IPS DF 4.7 (cell line): ENCODE measurements around the gene MARVELD1.
A peak's percentile ranks its signal among the peaks of the same experiment; 100 is the strongest.
"Not testable (repeated sequence)": the region's sequence is repeated elsewhere in the genome, so short reads cannot be mapped to it uniquely, and the experiment has no call there.

Experiments used
- DNase-seq: peaks from one replicate; pipeline ENCODE4 v3.0.0-alpha.2; 2013; ENCODE audit warnings: low spot score; ENCODE audit errors: extremely low read depth

Gene MARVELD1

DNA sequence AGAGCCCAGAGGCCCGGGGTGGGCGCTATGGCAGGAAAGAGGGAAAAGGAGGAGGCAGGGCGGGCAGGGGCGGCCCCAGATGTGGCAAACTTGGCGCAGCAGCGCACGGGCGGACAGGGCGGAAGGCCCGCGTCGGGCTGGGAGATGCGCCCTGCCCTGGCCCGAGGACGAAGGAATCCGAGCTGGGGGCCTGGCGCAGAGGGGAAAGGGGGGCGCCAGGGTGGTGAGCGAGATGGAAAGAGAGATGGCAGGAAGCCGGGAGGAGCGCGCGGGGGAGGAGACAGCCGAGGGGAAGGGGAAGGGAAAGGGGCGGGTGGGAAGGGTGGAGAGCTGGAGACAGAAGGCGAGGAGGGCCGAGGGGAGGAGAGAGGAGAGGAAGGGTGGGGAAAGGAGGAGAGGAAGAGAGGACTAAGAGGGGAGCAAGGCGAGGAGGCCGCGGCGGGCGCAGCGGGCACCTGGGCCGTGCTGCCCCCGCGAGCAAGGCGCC is at the start of gene MARVELD1:
TSS of gene MARVELD1 (plus strand) at position 392 of the 487 bp plus-strand sequence. CDS start 147 bp downstream, outside the sequence.
- no peak for DNase-seq

DNA sequence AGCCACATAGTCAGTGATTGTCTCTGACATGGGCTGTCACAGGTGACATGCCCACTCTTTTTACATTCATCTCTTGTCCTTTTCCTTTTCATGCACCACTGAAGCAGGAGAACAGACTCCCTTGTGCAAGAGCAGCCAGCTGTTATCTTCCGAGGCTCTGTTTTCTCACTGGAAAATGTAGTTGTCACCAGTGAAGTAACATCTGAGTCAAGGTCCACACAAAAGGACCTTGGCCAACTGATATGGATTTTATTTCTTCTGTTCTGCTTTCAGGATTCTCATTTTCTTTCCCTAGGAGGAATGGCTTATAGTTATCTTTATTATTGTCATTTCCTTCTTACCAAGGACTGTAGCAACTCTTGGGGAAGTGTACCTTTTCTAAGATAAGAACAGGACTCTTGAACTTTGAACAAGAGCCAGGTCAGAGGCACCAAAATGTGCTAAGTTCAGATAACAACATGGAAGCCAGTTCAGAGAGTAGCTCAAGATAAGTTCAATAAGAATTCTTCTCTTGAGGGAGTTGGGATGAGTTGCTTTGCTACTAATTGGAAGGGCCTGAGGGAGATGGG is 49.2 kb upstream of the MARVELD1 start:
- no peak for DNase-seq

DNA sequence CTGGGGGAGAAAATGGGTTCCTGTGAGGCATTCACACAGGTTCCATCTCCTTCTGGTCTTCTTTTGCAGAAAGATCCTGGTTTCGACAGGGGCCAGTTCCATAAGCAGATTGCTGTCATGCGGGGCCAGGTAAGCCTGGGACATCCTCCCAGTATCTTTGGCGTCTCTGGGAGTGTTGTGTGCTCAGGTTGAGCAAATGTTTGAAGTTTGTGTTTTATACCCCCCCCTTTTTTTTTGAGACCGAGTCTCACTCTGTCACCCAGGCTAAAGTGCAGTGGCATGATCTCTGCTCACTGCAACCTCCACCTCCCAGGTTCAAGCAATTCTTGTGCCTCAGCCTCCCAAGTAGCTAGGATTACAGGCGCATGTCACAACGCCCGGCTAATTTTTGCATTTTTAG is 46.5 kb upstream of the MARVELD1 start:
- DNase-seq, result no peak

DNA sequence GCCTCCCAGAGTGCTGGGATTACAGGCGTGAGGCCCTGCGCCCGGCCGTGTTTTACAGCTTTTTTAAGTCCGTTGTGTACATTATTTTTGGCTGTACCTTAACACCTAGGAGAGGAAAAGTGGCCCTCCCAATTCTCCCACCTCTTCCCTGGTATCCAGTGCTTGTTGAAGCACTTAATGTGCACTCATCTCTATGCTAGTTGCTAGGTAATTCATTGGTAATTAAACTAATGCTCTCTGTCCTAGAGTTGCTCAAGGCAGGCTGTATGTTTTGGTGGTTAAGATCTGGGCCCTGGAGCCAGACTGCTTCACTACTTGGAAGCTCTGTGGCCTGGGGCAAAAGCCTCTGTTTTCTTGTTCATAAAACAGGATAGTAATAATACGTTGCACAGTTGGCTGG is 46.1 kb upstream of the MARVELD1 start:
- DNase-seq, result no peak

DNA sequence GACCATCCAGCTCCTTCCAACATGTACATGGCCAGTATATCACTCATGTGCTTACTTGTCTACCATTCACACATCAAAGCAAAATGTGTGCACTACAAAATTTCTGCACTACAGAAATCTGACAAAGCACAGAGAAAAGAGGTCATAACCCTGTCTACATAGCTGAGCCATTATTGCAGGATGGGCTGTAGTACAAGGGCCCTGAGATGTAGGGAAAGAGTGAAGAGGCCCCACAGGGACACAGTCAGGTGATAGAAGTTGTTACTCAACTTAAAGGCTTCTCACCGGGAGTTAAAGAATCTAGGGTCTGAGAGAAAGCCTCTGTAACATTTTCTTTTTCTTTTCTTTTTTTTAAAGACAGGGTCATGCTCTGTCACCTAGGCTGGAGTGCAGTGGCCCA is 44.0 kb upstream of the MARVELD1 start:
- DNase-seq, result no peak

DNA sequence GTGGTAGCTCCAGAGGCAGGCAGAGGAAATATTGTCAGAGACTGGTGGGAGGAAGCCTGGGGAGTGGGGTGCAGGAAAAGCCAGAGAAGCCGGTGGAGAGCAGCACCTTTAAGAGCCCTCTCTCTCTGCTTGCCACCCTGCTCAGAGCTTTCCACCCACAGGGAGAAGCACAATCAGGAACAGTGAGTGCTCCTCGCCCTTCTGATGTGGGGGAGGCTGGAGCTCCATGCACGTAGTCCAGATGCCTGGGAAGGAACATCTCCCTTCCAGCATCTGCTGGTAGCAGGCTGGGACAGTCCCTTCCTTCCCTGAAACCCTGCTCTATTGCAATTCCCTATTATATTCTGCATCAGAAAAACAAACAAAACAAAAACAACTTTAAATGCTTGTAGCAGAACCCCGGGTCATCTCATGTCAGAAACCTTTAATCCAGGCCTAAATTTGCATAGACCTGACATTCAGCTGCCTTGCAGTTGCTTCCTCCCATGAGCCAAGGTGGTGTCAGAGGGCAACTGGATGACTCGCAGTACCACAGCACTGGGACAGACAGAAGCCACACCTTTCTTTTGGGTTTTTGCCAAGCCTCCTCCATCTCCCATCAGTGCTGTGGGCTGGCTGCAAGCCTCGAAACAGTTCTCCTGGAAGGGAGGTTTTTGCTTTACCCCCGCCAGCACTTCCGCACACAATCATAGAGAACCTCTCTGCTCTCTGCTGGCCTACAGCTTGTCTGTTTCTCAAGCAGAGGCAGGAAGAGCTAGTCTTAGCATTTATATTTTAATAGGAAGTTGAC is 39.6 kb upstream of the MARVELD1 start:
- DNase-seq, result no peak

DNA sequence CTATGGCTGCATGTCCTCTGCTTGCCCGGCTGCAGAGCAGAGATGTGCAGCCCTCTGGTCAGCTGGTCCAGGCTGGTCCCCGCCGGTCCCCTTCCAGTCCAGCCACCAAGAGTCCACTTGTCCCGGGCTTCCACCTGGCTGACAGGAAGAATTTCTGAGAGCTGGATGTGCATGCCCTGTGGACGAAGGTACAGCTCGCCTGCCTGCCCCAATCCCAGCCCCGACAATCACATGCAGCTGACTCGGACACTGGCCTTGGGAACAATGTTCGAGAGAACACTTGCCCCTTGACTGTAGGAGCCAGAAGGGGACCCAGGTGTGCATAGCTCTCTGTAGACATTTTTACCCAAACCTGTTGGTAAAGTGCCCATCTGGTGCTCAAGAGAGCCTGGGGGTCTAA is 38.3 kb upstream of the MARVELD1 start:
- DNase-seq, result no peak

DNA sequence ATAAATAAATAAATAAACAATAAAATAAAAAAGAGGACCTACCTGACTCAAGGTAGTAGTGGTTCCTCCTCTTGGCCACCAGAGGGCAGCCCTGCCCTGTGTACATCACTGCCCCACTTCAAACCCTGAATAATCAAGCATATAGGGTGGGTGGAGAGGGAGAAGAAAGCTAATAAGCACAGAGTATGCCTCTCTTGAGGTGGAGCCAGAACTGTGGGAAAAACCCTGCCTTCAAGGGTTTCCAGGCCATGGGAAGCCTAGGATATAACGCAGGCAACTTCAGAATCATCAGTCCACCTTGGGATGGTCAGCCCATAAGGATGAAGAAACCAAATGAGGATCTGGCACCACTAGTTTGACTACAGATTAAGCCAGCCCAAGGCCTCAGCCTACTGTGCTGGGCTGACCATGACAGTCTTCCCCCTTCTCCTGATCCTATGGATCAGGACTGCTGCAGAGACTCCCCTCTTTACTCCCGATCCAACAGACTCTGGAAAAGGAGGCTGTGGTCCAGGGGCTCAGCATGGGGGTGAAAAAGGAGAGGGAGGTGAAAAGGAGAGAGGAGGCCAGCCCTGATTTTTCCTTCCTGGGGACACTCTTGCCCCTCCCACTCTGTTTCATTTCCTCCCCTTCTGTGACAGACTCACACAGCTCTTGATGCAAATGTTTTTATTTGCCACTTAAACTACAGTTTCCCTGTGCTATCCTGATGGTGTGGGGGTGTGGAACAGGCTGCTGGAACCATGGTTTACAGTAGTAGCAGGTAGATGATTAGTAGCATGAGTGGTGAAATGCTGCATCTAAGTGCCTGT is 36.6 kb upstream of the MARVELD1 start:
- DNase-seq, result no peak

DNA sequence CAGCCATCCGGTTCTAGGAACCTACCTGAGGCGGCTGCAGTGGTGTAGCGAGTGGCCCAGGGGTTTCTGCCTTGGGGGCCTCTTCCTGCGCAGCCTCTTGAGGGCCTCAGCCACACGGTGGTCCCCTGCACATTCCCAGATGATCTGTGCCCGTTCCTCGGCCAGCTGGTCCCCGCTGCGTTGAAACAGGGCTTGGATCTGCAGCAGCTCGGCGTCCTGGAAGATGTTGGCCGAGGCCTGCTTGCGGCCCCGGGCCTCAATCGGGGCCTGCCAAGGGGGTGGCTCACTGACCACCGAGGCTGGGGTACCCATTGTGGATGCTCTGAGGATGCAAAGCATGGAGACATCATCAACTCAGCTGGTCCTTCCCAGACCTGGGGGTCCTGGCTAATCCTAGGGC is 33.9 kb upstream of the MARVELD1 start:
- no peak for DNase-seq

DNA sequence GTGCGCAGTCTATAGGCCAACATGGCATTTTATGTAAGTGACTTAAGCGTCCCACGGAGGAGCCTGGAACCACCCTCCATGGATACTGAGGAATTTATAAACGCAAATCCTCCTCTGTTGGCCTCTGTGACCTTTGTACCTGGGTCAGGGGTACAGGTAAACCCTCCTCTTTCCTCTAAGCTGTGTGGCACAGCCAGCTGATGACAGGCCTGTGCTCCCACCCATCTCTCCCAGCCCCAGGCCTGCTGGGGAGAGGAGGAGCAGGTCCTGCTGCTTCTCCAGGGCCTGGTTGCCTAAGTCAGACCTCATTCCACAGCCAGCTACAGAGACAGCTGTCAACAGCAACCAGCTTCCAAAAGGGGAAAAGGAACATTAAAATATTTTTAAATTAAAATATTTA is 31.5 kb upstream of the MARVELD1 start:
- DNase-seq, result no peak

DNA sequence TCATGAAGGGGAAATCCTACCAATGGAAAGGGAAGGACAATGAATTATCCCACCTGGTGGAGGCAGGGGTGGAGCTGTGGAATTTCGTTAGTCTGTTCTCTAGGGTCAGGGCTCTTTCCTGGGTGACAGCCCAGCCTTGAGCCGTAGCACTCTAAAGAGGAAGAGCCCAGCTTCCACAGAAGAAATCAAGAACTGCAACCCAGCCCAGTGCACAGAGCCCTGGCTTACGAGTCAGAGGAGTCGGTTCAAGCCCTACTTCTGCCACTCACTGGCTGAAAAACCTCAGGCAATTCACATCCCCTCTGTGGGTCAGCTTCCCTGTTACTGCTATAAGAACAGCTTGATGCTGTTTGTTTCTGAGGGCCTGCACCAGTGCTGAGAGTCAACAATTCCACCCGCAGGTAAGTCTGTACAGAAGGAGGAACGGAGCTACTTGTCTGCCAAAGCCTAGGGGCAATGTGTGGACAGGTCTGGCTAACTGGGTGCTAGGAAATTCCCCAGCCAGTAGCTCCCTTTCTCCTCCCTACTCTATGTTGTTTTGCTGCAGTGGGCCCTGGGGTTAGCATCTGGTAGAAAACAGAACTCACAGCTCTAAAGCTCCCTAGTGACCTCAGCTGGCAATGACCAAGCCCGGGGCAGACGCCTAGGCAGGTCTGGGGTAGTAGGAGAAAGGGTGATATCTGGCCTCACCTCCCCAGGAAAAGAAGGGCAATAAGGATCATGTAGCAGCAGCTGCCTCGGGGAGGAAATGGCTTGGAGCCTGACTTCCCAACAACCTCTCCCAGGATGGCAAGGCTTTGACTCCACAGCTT is 29.8 kb upstream of the MARVELD1 start:
- DNase-seq, result no peak

DNA sequence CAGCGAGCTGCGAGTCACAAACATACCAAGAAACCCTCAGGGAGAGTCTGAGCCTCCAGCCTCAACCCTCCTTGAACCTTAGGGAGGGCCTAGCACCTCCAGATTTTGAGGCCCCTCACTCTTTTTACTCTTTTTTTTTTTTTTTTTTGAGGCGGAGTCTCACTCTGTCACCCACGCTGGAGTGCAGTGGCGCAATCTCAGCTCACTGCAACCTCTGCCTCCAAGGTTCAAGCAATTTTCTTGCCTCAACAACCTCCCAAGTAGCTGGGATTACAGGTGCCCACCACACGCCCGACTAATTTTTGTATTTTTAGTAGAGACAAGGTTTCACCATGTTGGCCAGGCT is 29.2 kb upstream of the MARVELD1 start:
- DNase-seq, result not testable (repeated sequence)

DNA sequence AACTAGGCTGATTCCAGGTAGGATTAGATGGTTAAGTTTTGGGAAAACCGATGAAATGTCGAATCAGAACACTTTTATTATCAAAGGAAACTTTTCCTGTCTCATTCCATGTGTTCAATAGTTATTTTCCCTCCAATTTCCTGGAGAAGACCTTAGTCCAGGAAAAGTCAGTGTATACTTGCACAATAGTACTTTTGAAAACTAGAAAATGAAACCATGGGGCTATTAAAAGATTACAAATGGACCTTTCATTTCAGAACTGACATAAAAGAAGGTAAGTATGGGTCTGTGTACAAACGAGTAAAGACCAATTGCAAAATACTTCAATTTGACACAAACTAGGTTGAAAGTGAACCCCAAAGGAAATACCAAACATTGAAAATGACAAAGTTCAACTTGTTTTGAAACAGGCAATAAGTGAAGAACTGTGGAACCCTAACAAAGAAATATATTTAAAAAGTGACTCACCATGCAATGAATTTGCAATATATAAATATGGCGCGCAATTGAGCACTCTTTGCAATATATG is 28.6 kb upstream of the MARVELD1 start:
- no peak for DNase-seq

DNA sequence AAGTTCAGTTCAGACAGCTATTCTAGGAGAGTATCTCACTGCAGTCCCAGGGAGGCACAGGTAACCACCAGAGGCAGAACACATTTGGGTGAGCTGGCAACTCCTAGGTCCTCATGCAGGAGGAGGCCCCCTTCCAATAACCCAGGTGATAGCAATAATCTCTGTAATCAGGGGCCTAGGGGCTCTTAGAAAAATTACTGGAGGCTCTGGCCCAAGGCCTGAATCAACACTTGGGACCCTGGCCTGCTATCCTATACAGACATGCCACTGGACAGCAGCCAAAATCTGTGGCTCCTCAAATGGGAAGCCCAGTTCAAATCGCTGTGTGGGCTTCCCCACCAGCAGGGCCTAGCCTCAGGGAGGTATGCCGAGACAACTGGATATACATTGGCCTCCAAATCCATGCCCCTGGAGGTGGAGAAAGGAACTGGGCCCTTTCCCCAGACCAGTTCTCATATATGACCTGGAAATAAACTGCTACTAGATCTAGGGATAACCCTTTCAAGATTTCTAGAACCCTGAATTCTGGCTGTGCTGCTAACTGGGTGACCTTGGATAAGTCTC is 28.1 kb upstream of the MARVELD1 start:
- DNase-seq, result no peak

DNA sequence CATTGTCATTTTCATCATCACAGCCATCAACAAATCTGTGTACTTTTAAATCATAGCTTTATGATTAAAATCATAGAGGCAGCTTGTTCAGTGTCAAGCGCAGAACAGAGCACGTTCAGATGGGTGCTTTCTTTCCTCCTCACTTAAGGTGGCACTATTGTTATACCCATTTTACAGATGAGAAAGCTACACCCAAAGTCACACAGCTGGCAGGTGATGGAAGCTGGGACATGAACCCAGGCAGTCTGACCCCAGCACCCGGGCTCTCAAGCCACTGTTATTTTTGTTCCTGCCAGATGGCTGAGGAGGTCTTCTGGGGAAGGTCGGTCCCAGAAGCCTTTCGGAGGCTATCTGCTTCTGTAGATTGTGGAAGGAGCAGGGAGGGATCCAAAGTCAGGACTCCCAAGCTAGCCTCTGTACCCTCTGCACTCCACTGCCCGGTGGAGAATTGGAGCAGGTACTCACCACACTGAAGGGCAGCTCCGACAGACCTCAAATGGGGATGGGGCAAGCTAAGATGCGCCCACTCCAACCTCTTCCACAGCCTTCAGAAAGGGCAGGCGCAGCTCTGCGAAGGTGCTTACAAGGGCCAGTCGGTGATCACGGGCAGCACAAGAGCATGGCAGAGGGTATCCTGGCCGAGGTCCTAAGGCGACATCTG is 27.1 kb upstream of the MARVELD1 start:
- DNase-seq, result no peak

DNA sequence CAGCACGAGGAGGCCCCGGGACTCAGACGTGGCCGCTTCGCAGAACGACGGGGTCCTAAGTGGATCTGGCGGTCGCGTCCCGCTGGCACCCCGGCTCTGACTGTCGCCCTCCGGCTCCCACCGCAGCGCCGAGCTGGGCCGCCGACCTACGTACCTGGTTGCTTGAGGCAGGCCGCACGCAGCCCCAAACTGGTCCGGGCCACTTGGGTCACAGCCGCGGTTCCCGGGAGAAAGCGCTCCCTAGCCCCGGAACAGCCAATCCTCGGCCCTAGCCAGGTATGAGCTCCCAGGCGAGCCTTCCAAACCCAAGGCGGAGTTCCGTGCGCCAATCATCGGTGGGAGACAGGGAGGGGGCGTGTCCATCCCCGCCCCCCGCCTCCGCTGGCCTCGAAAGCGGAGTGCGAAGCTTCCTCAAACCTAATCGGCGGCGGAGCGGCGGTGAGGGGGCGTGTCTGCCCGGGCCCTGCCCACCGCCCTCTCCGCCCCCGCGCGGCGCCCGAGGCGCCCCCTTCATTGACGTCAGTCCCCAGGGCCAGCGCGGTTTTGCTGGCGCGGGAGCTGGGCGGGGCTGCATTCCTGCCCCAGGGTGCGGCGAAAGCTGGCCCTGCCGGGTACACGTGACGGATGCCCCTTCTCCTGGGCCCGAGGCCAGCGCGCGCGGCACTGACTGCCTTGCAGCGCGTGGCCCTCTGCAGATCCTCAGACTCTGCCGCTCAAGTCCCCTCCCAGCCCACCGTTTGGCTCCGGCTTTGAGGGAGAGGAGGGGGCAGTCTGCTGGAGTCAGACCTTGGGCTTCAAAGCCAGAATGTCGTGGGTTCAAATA is 26.4 kb upstream of the MARVELD1 start, which contains the start of gene AVPI1:
TSS of gene AVPI1 (minus strand) at position 280 of the 823 bp plus-strand sequence. CDS start 7,336 bp downstream, outside the sequence.
- peak; percentile 92 for DNase-seq

DNA sequence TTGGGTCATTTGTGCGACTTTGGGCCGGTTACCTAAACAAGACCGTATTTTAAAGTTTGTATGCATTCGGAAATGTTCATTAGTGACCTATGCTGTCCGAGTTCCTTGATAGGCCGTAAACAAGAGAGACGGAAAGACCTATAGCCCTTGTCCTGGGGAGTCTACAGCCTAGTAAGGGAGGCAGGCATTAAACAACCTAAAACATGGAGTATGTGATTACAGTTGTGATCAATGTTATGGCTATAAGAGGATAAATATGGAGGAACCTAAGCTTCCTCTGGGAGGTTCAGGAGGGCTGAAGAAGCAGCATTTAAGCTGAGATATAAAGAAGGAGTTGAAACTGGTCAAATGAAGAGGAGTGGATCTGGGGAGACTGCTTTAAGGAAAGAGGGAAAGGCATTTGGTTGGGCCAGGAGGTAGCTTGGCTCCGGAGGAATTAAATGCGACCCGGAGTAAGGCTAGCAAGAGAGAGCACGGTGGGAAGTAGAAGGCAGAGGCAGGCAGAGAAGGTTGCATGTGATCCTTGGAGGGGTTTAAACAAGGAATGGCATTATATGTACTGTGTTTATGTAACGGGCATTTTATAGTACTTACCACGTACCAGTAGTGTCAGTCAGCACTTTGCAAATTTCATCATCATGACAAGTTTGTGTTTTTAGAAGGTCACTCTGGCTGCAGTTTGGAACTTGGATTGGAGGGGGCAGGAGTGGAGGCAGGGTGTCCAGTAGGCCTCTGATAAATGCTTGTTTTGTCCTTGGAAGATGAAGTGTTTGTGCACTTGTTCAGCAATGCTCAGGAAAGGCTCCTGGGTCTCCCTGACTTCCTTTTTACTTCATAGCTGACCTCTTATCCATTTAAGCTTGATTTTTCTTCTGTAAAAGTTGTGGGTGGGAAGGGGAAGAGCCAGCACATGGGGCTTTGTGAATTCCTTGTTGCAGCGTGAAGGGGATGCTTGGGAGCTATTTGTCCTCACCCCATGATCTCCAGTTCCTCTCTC is 25.4 kb upstream of the MARVELD1 start:
- DNase-seq, result no peak

DNA sequence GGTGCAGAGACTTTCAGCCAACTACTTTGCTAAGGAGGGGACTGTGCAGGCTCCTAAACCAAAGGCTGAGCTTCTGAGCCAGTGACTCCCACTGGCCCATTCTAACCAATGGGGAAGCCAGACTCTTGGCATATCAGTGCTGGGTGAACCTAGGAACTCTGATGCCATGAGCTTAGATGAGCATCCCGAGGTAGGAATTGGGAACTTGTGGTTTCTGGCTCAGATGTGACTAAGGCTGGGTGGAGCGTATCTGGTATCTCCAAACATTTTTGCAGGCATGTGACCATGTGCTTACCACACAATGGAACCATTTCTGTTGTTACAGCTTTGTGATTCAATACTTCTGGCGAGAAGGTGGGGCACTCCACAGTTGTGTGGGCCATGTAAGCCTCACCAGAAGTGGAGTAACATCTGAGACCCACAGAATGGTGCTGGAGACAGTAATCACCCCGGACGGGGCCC is 23.9 kb upstream of the MARVELD1 start:
- DNase-seq, result no peak
